Measurements from ENCODE around the gene GFY. TPM values are rescaled to one million over a fixed set of nuclear protein-coding genes. Genes with fewer than 3 reads are reported as not detected.

Gene GFY
- total RNA-seq, 1 donor from 2014 or later, result not detected

DNA sequence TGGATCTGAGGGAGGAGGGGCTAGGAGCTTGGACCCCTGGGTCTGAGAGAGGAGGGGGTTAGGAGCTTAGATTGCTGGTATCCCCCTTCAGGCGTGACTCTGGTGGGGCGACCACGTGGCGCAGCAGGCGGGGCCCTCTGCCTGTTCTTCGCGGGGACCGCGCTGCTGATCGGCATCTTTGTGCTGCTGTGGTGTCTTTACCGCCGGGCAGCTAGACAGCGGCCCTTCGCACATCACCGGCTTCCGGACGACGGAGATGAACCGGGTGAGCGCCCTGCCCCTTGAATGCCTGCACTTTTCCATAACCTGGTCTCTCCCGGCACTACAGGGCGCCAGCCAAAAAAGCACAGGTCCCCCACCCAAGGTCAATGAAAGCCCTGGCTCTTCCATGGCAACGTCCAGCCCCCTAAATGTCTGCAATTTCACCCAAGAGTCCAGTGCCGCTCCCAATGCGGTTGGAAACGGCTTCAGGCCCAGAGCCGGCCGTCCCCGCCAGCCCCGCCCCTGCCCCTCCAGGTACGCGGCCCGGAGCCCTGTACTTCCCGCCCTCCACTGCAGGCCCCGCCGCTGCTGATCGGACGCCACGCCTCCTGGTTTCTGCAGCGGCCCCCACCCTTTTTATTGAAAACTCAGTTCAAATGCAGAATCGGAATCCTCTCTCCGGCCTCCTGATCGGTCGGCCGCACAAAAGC, 2.8 kb downstream of the GFY start:
- DNase-seq (ENCODE audit: low read depth, low spot score), result no peak

DNA sequence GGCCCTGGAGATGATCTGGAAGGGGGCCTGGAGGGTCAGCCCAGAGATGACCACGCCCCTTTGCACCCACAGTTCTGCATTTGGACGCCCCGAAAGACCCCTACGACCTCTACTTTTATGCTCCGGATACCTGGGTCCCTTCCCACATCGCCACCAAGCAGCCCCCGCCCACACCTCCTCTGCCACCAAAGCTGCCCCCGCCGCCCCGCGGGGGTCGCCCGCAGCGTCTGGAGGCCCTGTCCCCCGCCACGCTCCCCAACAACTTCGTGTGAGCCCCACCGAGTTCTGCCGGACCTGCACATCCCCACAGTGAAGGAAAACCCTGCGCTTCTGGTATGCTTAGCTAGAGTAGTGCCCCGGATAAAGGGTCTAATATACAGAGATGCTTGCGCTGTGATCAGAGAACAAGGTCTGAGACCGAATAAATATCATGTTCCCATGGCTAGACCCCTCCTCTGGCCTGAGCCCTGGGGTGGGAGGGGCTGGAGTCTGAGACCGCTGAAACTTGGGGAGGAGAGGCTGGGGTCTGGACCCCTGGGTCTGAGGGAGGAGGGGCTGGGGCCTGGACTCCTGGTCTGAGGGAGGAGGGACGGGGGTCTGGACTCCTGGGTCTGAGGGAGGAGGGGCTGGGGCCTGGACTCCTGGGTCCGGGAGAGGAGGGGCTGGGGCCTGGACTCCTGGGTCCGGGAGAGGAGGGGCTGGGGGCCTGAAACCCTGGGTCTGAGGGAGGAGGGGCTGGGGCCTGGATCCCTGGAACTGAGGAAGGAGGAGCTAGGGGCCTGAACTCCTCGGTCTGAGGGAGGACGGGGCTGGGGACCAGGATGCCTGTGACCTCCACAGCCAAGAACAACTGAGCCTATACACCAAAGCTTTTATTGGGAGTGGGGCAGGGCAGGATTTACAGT, 3.6 kb downstream of the GFY start:
- DNase-seq (ENCODE audit: low read depth, low spot score), result no peak

DNA sequence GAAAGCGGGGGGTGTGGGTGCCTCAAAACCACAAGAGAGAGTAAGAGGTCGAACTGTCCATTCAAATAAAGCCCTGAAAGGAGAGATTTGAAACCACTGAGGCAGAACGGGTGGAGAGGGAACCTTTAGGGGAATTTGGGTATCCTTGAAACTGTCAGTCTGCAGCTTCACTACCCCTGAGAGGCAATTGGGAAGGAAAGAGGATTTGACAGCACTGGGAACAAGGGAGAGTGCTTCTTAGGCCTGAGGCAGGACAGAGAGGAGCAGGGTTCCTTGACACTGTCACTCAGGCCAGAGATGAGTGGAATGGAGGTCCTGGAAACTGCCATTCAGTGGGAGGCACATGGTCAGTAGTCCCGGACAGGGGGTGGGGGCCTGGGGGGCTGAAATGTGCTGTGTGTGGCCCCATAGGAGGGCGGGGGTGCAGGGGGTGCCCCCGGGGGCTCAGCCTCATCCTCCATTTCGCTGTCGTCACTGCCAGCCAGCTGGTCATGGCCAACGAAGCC, 5.0 kb downstream of the GFY start:
- DNase-seq (ENCODE audit: low read depth, low spot score), result no peak

DNA sequence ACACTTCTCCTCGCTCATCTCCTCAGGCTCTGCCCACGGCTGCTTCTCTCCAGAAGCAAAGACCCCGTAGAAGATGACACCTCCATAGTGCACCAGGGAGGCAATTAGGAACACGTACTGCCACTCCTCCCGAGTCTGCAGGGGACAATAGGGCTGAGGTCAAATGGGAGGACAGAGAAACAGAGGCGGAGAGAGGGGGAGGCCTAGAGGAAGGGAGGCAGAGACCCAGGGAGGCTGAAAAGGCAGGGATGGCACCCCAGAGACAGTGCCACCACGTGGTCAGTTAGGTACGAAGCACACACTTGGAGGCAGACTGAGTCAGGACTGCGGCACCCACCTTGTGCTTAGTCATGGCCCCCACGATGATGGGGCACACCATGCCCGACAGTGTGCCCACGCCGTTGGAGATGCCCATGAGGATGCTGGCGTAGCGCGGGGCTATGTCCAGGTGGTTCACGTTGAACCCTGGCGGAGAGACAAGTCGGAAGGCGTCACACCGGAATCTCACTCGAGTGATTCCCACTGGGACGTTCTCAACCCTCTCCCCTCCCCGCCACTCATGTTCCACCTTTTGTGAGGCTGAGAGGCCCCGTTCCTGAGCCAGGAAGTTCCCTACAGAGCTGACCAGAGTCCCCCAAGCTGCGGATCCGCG, 5.6 kb downstream of the GFY start:
- DNase-seq (ENCODE audit: low read depth, low spot score), result no peak

DNA sequence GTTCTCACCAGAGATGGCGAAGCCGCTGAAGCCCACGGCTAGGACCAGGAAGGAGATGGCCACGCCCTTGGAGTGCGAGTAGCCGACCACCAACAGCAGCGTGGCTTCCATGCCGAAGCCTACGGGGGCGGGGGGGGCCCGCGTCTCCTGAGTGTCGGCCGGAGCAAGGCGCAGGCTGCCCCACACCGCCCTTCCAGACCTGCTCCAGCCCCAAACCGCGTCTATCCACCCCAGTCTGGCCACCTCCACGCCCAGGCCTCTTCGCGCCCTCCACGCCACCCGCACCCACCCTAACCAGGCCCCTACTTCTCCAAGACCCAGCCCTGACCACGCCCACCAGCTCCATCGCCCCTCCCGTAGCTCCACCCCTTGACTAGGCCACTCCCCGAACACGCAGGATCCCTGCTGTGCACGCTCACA, 6.2 kb downstream of the GFY start:
- DNase-seq (ENCODE audit: low read depth, low spot score), result no peak

DNA sequence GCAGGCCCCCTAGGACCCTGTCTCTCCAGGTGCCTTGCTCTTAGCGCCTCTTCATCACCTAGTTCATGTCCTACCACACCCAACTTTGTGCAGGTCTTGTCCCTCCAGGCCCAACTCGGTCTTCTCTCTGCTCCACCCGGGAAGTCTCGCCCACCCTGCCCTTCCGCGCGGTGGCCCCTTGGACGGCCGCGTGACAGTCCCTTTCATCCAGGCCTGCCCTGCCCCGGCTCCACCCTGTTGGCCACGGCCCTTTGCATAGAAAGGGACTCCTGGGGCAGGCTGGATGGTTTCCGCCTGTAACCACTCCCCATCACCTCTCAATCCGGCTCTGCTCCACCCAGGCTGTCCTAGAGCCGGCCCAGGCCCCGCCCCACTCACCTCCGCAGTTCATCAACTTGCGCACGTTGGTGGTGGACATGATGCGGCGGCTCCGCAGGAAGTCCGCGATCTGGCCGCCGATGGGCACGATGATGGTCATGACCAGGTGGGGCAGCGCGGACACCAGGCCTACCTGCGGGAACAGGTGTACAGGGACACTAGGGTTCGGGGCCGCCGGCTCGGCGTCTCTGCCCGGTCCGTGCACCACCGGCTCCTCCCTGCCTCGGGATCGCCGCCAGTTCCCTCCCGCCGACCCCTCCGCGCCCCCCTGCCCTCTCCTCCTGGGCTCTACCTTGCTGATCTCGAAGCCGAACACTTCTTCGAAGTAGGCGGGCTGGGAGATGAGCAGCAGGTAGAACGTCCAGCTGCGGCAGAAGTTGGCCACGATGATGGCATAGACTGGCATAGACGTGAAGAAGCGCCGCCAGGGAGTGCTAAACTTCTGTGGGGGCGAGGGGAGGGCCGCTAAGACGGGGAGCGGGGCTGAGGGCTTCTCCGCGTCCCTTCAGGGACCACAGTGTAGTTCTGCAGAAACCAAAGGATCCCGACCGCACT, 7.2 kb downstream of the GFY start:
- no peak for DNase-seq (ENCODE audit: low read depth, low spot score)

DNA sequence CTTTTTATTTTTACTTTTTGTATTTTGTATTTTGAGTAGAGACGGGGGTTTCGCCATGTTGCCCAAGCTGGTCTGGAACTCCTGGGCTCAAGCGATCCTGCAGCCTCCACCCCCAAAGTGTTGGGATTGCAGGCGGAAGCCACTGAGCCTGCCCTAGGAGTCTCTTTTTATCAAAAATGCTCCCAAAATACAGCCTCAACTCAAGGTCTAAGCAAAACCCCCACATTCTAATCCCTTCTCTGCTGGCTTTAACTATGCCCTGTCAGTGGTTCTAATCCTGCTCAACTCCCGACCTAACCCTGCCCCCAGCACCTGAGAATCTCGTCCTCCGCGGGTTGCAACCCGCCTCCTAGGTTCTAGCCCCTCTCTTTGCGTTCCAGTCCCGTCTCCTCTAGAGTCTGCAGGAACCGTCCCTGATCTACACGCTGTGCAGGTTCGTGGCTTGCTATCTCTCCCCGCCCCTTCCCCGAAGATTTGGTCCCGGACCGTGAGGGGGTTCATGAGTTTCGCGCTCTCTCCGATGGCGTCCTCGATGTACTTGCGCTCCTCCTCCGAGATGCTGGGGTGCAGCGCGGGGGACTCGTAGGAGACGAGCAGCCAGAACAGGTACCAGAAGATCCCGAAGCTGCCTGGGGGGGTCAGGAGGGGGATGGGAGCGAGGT, 8.2 kb downstream of the GFY start:
- DNase-seq (ENCODE audit: low read depth, low spot score), result no peak

DNA sequence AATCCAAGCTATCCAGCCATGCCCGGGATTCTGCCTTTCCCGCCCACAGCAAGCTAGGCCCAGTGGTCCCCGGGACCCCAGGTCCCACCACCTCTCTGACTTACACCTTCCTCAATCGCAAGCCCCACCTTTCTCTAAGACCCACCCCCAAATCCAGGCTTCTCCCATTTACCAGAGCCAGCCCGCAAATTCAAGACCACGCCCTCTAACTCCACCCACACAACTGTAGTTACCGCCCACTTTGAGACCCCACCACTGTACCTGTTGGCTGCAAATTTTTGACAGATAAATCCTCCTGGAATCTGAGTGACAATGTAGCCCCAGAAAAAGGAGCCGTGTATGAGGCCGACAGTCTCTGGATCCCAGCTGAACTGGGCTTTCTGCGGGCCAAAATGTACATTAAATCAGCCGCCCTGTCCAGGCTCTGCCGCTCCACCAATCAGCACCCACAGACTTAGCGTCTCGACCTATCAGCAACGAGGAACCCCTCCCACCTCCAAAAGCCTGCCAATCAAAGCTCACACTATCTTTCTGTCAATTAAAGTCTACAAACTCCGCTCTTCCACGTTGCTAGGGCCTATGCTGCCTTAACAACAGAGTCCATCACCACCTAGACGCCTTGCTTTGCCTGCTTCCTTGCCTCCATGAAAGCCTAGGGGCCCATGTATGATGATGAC, 9.9 kb downstream of the GFY start:
- no peak for DNase-seq (ENCODE audit: low read depth, low spot score)

DNA sequence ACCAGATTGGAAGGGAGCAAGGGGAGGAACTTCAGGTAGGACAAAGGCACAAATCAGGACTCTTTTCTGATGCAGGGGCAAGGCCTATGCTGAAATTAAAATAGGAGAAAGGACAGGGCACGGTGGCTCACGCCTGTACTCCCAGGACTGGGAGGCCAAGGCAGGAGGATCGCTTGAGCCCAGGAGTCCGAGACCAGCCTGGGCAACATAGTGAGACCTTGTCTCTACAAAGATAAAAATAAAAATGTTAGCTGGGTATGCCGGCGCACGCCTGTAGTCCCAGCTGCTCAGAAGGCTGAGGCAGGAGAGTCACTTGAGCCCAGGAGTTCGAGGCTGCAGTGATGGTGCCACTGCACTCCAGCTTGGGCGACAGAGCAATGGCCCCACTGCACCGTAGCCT, 10.5 kb downstream of the GFY start:
- DNase-seq (ENCODE audit: low read depth, low spot score), result no peak

DNA sequence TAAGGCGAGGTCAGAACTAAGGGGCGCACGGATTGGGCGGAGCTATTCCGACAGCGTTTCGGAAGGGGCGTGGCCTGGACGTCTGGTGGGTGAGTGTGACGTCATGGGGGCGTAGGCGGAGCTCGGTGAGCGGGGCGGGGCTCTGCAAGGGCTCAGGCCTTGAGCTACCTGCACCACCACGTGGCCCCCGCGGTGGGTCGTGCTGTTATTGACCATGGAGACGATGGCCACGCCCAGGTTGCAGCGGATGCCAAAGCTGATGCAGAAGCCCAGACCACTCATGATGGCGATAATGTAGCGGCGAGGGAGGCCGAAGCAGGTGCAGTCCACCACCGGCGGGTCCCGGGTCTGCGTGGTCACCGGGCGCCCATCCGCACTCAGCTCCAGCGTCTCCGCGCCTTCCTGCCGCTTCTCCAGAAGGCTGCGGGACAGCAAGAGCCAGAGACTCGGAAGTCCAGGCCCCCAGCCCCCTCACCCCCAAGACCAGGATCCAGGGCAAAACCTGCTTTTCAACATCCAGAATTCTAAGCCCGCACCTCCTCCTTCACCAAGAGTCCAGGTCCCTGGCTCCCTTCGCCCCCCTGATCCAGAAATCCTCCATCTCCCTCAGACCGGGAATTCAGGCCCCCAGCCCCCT, 11.3 kb downstream of the GFY start:
- no peak for DNase-seq (ENCODE audit: low read depth, low spot score)

DNA sequence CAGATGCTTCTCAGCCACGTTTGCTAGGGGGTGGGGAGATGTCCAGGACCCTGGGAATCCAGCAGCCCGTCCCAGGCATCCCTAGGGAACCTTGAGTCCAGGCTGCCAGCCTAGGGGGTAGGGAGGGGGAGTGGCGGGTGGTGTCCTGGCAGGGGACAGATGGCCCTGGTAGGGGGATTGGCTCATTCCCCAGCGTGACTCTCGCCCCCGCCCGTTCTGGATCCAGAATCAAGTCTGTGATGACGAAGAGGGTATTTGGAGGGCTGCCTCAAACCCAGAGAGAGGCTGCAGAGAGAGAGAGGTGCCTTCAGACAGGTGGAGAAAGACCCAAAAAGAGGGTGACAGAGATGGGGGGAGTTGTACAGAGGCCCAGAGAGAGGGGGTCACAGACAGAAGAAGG, 12.0 kb downstream of the GFY start:
- no peak for DNase-seq (ENCODE audit: low read depth, low spot score)

DNA sequence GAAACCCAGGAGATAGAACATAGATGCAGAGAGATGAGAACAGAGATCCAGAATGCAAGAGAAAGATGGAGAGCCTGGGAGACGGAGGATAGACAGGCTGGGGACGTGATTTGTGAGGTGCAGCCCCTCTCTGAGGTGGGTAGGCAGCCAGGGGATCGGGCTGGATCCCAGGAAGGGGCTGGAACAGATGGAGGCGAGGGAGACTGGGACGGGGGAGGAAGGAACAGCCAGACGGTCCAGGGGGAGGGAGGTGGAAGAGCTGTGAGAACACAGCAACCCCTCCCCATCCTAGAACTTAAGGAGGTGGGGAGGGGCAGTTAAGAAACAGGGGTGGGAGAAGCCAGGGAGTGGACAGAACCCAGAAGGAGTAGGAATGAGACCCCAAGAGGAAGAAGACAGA, 13.1 kb downstream of the GFY start:
- no peak for DNase-seq (ENCODE audit: low read depth, low spot score)

DNA sequence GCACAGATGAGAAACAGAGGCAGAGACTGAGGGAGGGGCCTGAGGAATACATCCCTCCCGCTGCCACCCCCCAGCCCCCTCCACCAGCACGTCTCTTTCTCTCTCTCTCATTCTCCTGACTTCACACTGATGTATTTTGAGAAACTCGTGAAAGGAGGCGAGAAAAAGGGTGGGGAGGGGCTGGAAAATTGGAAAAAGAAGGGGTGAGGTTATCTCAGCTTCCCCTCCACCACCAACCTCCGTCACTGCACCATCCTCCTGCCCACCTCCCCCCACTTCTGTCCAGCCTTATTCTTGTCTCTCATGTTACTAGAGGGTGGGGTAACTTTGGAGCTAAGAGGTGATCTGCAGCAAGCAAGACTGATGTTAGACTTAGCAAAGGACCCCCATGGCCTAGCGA, 14.6 kb downstream of the GFY start:
- no peak for DNase-seq (ENCODE audit: low read depth, low spot score)

DNA sequence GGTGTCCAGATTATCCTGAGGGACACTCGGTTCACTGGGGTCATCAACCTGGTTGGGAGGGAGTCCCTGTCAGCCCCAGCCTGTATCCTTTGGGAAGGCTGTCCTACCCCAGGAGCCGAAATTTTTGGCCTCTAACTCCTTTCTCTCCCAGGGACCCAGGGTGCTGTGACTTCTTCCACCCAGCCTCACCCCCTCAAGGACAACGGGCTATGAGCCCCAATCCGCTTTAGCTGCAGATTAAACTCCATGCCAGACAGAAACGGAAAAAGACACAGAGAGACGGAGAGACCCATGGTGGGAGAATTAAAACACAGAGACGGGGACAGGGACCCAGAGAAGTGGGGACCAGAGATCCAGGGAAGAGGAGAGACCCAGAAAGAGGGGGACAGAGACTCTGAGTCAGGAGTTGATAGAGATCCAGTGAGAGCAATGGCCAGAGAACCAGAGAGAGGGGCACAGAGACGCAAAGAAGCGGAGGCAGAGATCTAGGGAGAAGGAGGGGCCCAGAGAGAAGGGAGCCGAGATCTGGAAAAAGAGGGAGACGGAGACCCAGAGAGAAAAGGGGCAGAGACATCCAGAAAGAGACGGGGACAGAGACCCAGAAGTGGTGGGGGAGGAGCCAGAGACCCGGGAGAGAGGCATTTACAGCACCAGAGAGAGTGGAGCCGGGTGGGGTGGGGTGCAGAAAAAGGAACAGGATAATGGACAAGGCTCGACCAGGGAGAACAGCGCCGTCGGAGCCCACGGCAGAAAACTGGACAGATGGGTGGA, 15.4 kb downstream of the GFY start:
- DNase-seq (ENCODE audit: low read depth, low spot score), result no peak

DNA sequence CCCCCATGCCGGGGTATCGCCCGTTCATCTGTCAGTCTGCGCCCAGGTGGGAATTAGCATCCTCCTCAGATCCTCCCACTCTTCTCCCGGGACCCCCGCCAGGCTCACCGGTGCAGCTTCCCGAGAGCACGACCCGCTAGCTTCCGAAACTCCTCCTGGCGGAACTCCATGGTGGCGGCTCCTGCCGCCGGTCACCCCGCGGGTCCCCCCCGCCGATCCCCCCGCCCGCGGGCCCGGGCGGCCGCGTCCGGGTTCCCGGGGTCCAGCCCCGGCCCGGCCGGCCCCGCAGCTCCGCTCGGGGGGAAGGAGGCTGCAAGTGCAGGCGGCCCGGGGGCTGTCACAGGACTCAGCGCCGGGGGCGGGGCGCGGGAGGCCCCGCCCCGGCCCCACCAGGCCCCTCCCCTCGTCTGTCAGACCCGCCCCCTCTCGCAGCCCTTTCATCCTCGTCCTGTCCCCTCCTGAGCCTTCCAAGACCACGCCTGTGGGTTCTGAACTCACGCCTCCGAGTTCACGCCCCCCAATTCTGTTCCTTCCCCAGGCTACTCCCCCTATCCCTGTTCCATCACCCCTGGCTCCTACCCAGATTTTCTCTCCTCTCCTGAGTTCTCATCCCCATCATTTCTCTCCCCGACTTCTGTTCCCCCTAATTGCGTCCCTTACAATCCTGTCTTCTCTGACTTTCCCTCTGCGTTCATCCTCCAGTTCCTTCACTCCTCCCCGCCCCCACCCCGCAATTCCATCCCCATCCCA, 16.2 kb downstream of the GFY start, which contains the start of gene SLC17A7:
SLC17A7 (minus strand) TSS at position 318 of the 750 bp plus-strand sequence; CDS start at position 170, 148 bp downstream.
- DNase-seq (ENCODE audit: low read depth, low spot score), result no peak

DNA sequence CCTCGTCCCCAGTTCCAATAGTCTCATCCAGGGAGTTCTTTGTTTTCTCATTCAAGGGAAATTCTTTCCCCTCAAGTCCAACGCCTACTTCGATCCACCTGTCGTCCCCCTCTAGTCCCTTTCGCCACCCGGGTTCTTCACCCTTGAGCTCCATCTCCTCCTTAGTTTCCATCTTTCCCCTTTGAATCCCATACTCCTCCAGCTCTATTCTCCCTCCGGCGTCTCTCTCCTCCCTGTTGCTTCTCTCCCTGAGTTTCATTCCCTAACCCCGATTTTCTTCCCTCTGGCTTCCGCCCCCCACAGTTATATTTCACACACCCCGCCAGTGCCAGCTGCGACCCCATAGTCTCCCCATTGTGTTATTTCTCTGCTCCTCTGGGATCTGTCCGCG, 16.8 kb downstream of the GFY start:
- no peak for DNase-seq (ENCODE audit: low read depth, low spot score)

DNA sequence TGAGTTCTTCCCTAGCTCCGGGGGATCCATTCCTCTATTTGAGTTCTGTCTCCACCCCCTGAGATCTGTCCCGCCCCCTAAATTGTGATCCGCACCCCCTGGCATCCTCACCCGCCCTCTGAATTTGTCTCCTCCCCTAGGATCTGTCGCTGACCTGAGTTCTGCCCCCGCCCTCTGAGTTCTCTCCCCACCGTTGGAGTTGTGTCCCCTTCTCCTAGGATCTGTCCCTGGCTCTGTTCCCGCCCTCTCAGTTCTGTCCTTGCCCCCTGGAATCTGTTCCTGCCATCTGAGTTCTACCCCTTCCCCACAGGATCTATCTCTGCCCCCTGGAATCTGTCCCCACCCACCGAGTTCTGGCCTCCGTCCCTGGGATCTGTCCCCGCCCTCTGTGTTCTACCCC, 17.2 kb downstream of the GFY start:
- DNase-seq (ENCODE audit: low read depth, low spot score), result no peak

Measured in pulmonary artery endothelial cell (primary cell).